HG03442 (cell line): Measurements from ENCODE around the gene DGKG.

ENCODE experiments used
- ATAC-seq: cut with Tn5 transposase; IDR thresholded peaks from one replicate; pipeline ENCODE4 v1.9.1; 2021; ENCODE audit warnings: mild to moderate bottlenecking, moderate library complexity; ENCODE audit not compliant: unreplicated experiment

Gene DGKG

GRCh38 chr3:186118692-186119091 is 243.3 kb downstream of the DGKG start:
- no peak for ATAC-seq

- ATAC-seq: no peak
Measured at GRCh38 chr3:186117521-186118134, 244.4 kb downstream of the DGKG start.

- ATAC-seq: no peak
Measured at GRCh38 chr3:186115239-186115996, 246.6 kb downstream of the DGKG start.

- ATAC-seq: no peak
Measured at GRCh38 chr3:186110975-186111974, 250.8 kb downstream of the DGKG start.

- no peak for ATAC-seq
Measured at GRCh38 chr3:186109897-186110803, 251.9 kb downstream of the DGKG start.

GRCh38 chr3:186108941-186109865 is 252.8 kb downstream of the DGKG start, which contains the start of gene ETV5:
TSS of gene ETV5 (minus strand) at chr3:186109089. CDS start at chr3:186105868, 3,221 bp downstream.
- peak; percentile 89 for ATAC-seq

- ATAC-seq: no peak
Measured at GRCh38 chr3:186108106-186108940, 253.7 kb downstream of the DGKG start.

GRCh38 chr3:186107215-186108105 is 254.6 kb downstream of the DGKG start:
- ATAC-seq: no peak

GRCh38 chr3:186105543-186105942 is 256.5 kb downstream of the DGKG start:
- ATAC-seq: no peak

GRCh38 chr3:186102687-186103086 is 259.3 kb downstream of the DGKG start:
- no peak for ATAC-seq

- ATAC-seq: no peak
Measured at GRCh38 chr3:186100398-186100797, 261.6 kb downstream of the DGKG start.

- no peak for ATAC-seq
Measured at GRCh38 chr3:186099178-186099577, 262.9 kb downstream of the DGKG start.

GRCh38 chr3:186098740-186099139 is 263.3 kb downstream of the DGKG start:
- no peak for ATAC-seq

GRCh38 chr3:186097663-186098451 is 264.2 kb downstream of the DGKG start:
- no peak for ATAC-seq

- no peak for ATAC-seq
Measured at GRCh38 chr3:186097317-186097662, 264.7 kb downstream of the DGKG start.
